SK-N-SH (cell line): Measurements from ENCODE around the gene ATP1A1. TPM values are rescaled to one million over a fixed set of nuclear protein-coding genes. Genes with fewer than 3 reads are reported as not detected.

Source experiments
- CTCF ChIA-PET: fragments of 300-600, 350-600 bp; formaldehyde crosslinking; extraction: SDS; loops from one replicate; lab custom pipeline; 2021; lab: Yijun Ruan, JAX
- POLR2A ChIA-PET: fragments of 350-600 bp; sonication (Branson Sonifier 250); formaldehyde crosslinking; extraction: SDS; loops from one replicate; lab custom pipeline; 2020; ENCODE audit warnings: antibody characterized with exemption, inconsistent platforms; lab: Yijun Ruan, JAX
- DNase-seq: peaks from one replicate; pipeline ENCODE4 v3.0.0; 2012
- H2AFZ ChIP-seq: fragments of 200-600 bp; sonication (generic); 2 replicates; pipeline ENCODE4 v1.8.1; 2016; ENCODE audit warnings: antibody characterized with exemption, mild to moderate bottlenecking, low read depth
- H3F3A ChIP-seq: fragments of 200-600 bp; sonication (generic); replicated peaks from 2 replicates; pipeline ENCODE3; 2016; ENCODE audit warnings: antibody characterized with exemption, mild to moderate bottlenecking; ENCODE audit not compliant: insufficient read depth
- H3K27ac ChIP-seq, 2 experiments: fragments of 200-500 bp in 1 of 2; fragments of 200-600 bp in 1 of 2; sonication (Bioruptor generic) in 1 of 2; sonication (generic), shearing (Covaris generic) in 1 of 2; 2 replicates each; pipeline versions ENCODE4 v1.5.1 to v1.6.1; 2014 to 2016; ENCODE audit warnings: low read depth in 2 of 2, inconsistent platforms in 1 of 2, low read length in 1 of 2, mild to moderate bottlenecking in 1 of 2, mixed read lengths in 1 of 2
- H3K27me3 ChIP-seq: fragments of 200-600 bp; sonication (generic), shearing (Covaris generic); 2 replicates; pipeline ENCODE4 v1.6.1; 2016; ENCODE audit warnings: mixed run types; ENCODE audit not compliant: insufficient read depth
- H3K36me3 ChIP-seq, 2 experiments: fragments of 200-500 bp in 1 of 2; fragments of 200-600 bp in 1 of 2; sonication (Bioruptor generic) in 1 of 2; sonication (generic) in 1 of 2; replicated peaks in 1 of 2; 2 replicates each; pipeline versions ENCODE3 to v1.5.1; 2014 to 2016; ENCODE audit warnings: low read length in 1 of 2, mild to moderate bottlenecking in 1 of 2; ENCODE audit not compliant: insufficient read depth in 2 of 2, control insufficient read depth in 1 of 2
- H3K4me1 ChIP-seq, 2 experiments: fragments of 200-500 bp in 1 of 2; fragments of 200-600 bp in 1 of 2; sonication (Bioruptor generic) in 1 of 2; sonication (generic), shearing (Covaris generic) in 1 of 2; 2 replicates each; pipeline versions ENCODE4 v1.5.1 to v1.6.1; 2014 to 2016; ENCODE audit warnings: low read depth in 1 of 2, low read length in 1 of 2, mixed run types in 1 of 2; ENCODE audit not compliant: insufficient read depth in 2 of 2, control insufficient read depth in 1 of 2
- H3K4me2 ChIP-seq: fragments of 200-600 bp; sonication (generic), shearing (Covaris generic); 2 replicates; pipeline ENCODE4 v1.6.1; 2017; ENCODE audit warnings: mixed run types
- H3K4me3 ChIP-seq, 2 experiments: fragments of 200-500 bp in 1 of 2; fragments of 200-600 bp in 1 of 2; sonication (Bioruptor generic) in 1 of 2; sonication (generic), shearing (Covaris generic) in 1 of 2; 2 replicates each; pipeline versions ENCODE4 v1.5.1 to v1.8.1; 2014 to 2016; ENCODE audit warnings: low read depth in 2 of 2, inconsistent platforms in 1 of 2, low read length in 1 of 2, mild to moderate bottlenecking in 1 of 2, mixed read lengths in 1 of 2, moderate library complexity in 1 of 2
- H3K79me2 ChIP-seq: fragments of 200-600 bp; sonication (generic); 2 replicates; pipeline ENCODE4 v1.8.1; 2017; ENCODE audit warnings: mild to moderate bottlenecking; ENCODE audit not compliant: insufficient read depth
- H3K9ac ChIP-seq: fragments of 200-600 bp; sonication (generic); 2 replicates; pipeline ENCODE4 v1.6.1; 2017; ENCODE audit warnings: mixed run types
- H3K9me2 ChIP-seq: fragments of 200-600 bp; sonication (generic); 2 replicates; pipeline ENCODE4 v1.6.1; 2017; ENCODE audit warnings: mixed run types
- H3K9me3 ChIP-seq: fragments of 200-600 bp; sonication (generic); 2 replicates; pipeline ENCODE4 v1.6.1; 2017; ENCODE audit warnings: mixed run types, mild to moderate bottlenecking, moderate library complexity
- H4K20me1 ChIP-seq: fragments of 200-600 bp; sonication (generic); 2 replicates; pipeline ENCODE4 v1.6.1; 2017; ENCODE audit warnings: mild to moderate bottlenecking, mixed run types; ENCODE audit not compliant: insufficient read depth
- CHD2 ChIP-seq: fragments of 150-350 bp; IDR thresholded peaks from 2 replicates; pipeline ENCODE4 v1.6.1; 2018; ENCODE audit warnings: low read length; ENCODE audit not compliant: partially characterized antibody
- EP300 ChIP-seq, 2 experiments: IDR thresholded peaks; 2 replicates each; pipeline versions ENCODE4 v1.4.0 to v1.6.1; 2012; ENCODE audit warnings: borderline replicate concordance in 1 of 2, low read depth in 1 of 2, low read length in 1 of 2
- EZH2phosphoT487 ChIP-seq: fragments of 200-600 bp; sonication (generic); IDR thresholded peaks from 2 replicates; pipeline ENCODE4 v1.6.1; 2017; ENCODE audit warnings: low read depth, mixed run types, mild to moderate bottlenecking, antibody characterized with exemption, moderate library complexity, borderline replicate concordance
- FOXJ3 ChIP-seq: sonication (generic); formaldehyde crosslinking; IDR thresholded peaks from 2 replicates; pipeline ENCODE4 v1.5.1; 2020; ENCODE audit warnings: mild to moderate bottlenecking, missing genetic modification reagents
- FOXM1 ChIP-seq: IDR thresholded peaks from 2 replicates; pipeline ENCODE4 v1.4.0; 2012; ENCODE audit warnings: low read depth, mild to moderate bottlenecking
- GABPA ChIP-seq: IDR thresholded peaks from 2 replicates; pipeline ENCODE4 v1.4.0; 2012; ENCODE audit warnings: low read depth, mild to moderate bottlenecking
- GATA2 ChIP-seq: sonication (generic); formaldehyde crosslinking; IDR thresholded peaks from 2 replicates; pipeline ENCODE4 v1.5.0; 2020; ENCODE audit warnings: mild to moderate bottlenecking, missing genetic modification reagents
- JUND ChIP-seq: IDR thresholded peaks from 2 replicates; pipeline ENCODE4 v1.4.0; 2012
- MAX ChIP-seq: IDR thresholded peaks from 2 replicates; pipeline ENCODE4 v1.4.0; 2012; ENCODE audit warnings: low read depth
- POLR2AphosphoS5 ChIP-seq: IDR thresholded peaks from 2 replicates; pipeline ENCODE4 v1.6.1; 2012; ENCODE audit warnings: low read depth, low read length
- RCOR1 ChIP-seq: fragments of 150-350 bp; IDR thresholded peaks from 2 replicates; pipeline ENCODE4 v1.6.1; 2017; ENCODE audit warnings: antibody characterized with exemption, low read length
- REST ChIP-seq: IDR thresholded peaks from 2 replicates; pipeline ENCODE4 v1.6.1; 2012; ENCODE audit warnings: mild to moderate bottlenecking, low read depth, low read length, moderate library complexity
- RFX5 ChIP-seq: IDR thresholded peaks from 2 replicates; pipeline ENCODE4 v1.6.1; 2012; ENCODE audit warnings: mild to moderate bottlenecking, improper control_type of control experiment, low read length
- TEAD4 ChIP-seq: IDR thresholded peaks from 2 replicates; pipeline ENCODE4 v1.4.0; 2012; ENCODE audit warnings: mild to moderate bottlenecking, borderline replicate concordance; ENCODE audit not compliant: insufficient read depth
- ZBTB33 ChIP-seq: IDR thresholded peaks from 2 replicates; pipeline ENCODE4 v1.4.0; 2012; ENCODE audit warnings: low read depth, borderline replicate concordance
- WGBS: methylation state at CpG from one replicate; pipeline ENCODE4 v1.1.6; 2017; ENCODE audit warnings: low lambda C conversion rate; 5-methylcytosine and 5-hydroxymethylcytosine counted together
- polyA plus RNA-seq, 3 experiments: library from polyadenylated mRNA; depleted of rRNA; stranded (reverse); fragments of >200 nt; gene quantifications; 2 replicates each; pipeline ENCODE4 v1.2.3, GENCODE V29; 2012
- TF ChIP-seq, protein P1 (sequence below): IDR thresholded peaks from 2 replicates; pipeline ENCODE4; 2012

Gene ATP1A1
- polyA plus RNA-seq, 1 of the 3 experiments (the other 2 are of a cell fraction) = 233 TPM

GRCh38 chr1:116357487-116357886 lies 15.6 kb upstream of the ATP1A1 start:
- no peaks in the 10 kb centered on the region for H3K79me2 ChIP-seq
- H3K27me3 ChIP-seq = no peaks in the 10 kb centered on the region
- H4K20me1 ChIP-seq = no peaks in the 10 kb centered on the region
- DNase-seq = no peak
- peaks cover 2 to 19% of the 10 kb centered on the region in 2 experiments; a peak in 3 of 4 replicates for H3K4me1 ChIP-seq
- H3K4me2 ChIP-seq = no peak overlapping the region
- no peak overlapping the region for H3K27ac ChIP-seq
- no peaks in the 10 kb centered on the region for H3F3A ChIP-seq
- H3K9me3 ChIP-seq = no peaks in the 10 kb centered on the region
- no peak overlapping the region for H2AFZ ChIP-seq
- no peak for TF ChIP-seq REST
- no peak for TF ChIP-seq TEAD4
- TF ChIP-seq RCOR1 = no peak
- TF ChIP-seq GATA2 (CRISPR knock-in tag) = no peak
- no peak for TF ChIP-seq RFX5
- no peak for TF ChIP-seq EZH2phosphoT487
- no peak for TF ChIP-seq MAX
- TF ChIP-seq CHD2 = no peak
- no peak for TF ChIP-seq JUND
- no peak for TF ChIP-seq EP300 (IDR thresholded peaks at IDR 0.05; ENCODE audit: borderline replicate concordance in 1 of 2, low read depth in 1 of 2, low read length in 1 of 2)
- TF ChIP-seq, protein P1, sequence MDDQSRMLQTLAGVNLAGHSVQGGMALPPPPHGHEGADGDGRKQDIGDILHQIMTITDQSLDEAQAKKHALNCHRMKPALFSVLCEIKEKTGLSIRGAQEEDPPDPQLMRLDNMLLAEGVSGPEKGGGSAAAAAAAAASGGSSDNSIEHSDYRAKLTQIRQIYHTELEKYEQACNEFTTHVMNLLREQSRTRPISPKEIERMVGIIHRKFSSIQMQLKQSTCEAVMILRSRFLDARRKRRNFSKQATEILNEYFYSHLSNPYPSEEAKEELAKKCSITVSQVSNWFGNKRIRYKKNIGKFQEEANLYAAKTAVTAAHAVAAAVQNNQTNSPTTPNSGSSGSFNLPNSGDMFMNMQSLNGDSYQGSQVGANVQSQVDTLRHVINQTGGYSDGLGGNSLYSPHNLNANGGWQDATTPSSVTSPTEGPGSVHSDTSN = no peak
- no peak for TF ChIP-seq FOXJ3 (CRISPR knock-in tag)
- TF ChIP-seq GABPA = no peak
- no peak for TF ChIP-seq FOXM1
- TF ChIP-seq ZBTB33 = no peak
- TF ChIP-seq POLR2AphosphoS5 = no peak
- no peaks in the 10 kb centered on the region for H3K36me3 ChIP-seq
- CTCF ChIA-PET = interaction anchor here (0.9 to 1.0 kb wide), 2 partner anchors 128 to 205 kb away, joined by 3 read pairs; no protein-coding TSS in a partner anchor
- no peak overlapping the region for H3K4me3 ChIP-seq
- POLR2A ChIA-PET = no interaction called here
- no peaks in the 10 kb centered on the region for H3K9me2 ChIP-seq
- WGBS = 82% methylated on average over 1 of the region's 1 CpG
- H3K9ac ChIP-seq = no peak overlapping the region
